ENCODE data around the gene A1CF.

DNA sequence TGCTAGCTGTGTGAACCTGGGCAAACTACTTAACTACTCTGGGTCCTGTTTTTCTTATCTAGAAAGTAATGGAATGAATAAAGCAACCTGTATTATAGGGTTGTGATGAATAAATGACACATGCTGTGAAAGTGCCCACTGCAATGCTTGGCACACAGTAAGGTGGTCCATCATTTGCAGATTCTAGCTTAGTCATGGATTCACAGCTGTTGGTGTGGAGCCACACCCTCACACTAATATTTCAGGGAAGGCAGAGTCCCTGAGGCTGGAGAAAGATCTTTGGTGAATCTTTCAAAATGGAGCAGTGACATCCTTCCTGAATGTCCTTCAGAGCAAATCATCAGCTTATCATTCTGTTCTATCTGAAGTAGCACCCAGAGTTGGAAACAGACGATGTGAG lies 60.6 kb downstream of the A1CF start:
- TF ChIP-seq, protein P1, sequence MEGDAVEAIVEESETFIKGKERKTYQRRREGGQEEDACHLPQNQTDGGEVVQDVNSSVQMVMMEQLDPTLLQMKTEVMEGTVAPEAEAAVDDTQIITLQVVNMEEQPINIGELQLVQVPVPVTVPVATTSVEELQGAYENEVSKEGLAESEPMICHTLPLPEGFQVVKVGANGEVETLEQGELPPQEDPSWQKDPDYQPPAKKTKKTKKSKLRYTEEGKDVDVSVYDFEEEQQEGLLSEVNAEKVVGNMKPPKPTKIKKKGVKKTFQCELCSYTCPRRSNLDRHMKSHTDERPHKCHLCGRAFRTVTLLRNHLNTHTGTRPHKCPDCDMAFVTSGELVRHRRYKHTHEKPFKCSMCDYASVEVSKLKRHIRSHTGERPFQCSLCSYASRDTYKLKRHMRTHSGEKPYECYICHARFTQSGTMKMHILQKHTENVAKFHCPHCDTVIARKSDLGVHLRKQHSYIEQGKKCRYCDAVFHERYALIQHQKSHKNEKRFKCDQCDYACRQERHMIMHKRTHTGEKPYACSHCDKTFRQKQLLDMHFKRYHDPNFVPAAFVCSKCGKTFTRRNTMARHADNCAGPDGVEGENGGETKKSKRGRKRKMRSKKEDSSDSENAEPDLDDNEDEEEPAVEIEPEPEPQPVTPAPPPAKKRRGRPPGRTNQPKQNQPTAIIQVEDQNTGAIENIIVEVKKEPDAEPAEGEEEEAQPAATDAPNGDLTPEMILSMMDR (IDR thresholded peaks at IDR 0.05) = no peak
- TF ChIP-seq POLR2A (IDR thresholded peaks at IDR 0.05) = no peak
